Measurements from ENCODE around the gene MRPS12. TPM values are rescaled to one million over a fixed set of nuclear protein-coding genes. Genes with fewer than 3 reads are reported as not detected.

The MRPS12 gene
- total RNA-seq, 4 donors from 2014 or later = 17.7 to 33.6 (median 22.1) TPM

DNA sequence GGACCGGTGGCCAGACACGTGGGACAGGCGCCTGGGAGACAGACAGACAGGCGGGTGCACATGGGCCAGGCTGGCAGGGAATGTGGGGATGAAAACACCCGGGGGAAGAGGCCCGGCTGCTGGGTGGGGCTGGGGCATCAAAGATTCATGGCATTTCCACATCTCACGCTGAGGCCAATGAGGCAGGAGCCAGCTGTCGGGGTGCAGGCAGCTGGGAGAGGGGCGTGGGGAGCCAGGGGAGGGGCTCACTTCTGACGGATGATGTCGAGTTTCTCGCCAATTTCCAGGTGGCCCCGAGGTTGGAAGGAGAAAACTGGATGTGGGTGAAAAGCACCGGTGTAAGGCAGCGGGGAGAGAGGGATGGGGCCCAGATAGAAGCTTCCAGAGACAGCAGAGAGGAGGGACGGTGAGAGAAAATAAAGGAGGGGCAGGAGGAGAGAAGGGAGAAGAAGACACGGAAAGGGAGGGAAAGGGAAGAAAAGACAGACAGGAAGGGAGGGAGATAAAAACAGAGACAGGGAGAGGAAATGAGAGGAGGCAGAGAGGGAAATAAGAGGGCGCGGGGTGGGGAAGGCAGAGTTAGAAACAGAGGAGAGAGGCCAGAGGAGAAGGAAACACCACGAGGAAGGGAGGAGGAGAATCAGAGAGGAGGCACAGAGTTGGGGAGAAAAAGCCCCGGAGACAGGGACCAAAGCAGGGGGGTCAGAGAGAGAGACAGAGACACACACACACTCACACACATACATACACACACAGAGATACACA is 10.7 kb upstream of the MRPS12 start:
- H3K27ac ChIP-seq = no peak overlapping the region
- no peak overlapping the region for H3K4me3 ChIP-seq (replicated peaks in 1 of 3)
- H3K36me3 ChIP-seq = peaks cover 6 to 16% of the 10 kb centered on the region in 2 donors
- WGBS, 2 donors = 63 to 70% methylated on average over 17 to 21 of the region's 21 CpGs
- no peaks in the 10 kb centered on the region for H3K9me3 ChIP-seq
- no peaks in the 10 kb centered on the region for H3K27me3 ChIP-seq
- intact Hi-C loops (cut with DNase I) = loop anchor here (10.0 kb wide), 2 partner anchors 285 to 515 kb away; partner anchors contain the start of gene FAM98C
- DNase-seq = no peak
- H3K4me1 ChIP-seq = no peaks in the 10 kb centered on the region
- TF ChIP-seq POLR2A (IDR thresholded peaks at IDR 0.05) = no peak
- TF ChIP-seq, protein P1, sequence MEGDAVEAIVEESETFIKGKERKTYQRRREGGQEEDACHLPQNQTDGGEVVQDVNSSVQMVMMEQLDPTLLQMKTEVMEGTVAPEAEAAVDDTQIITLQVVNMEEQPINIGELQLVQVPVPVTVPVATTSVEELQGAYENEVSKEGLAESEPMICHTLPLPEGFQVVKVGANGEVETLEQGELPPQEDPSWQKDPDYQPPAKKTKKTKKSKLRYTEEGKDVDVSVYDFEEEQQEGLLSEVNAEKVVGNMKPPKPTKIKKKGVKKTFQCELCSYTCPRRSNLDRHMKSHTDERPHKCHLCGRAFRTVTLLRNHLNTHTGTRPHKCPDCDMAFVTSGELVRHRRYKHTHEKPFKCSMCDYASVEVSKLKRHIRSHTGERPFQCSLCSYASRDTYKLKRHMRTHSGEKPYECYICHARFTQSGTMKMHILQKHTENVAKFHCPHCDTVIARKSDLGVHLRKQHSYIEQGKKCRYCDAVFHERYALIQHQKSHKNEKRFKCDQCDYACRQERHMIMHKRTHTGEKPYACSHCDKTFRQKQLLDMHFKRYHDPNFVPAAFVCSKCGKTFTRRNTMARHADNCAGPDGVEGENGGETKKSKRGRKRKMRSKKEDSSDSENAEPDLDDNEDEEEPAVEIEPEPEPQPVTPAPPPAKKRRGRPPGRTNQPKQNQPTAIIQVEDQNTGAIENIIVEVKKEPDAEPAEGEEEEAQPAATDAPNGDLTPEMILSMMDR (IDR thresholded peaks at IDR 0.05) = no peak

DNA sequence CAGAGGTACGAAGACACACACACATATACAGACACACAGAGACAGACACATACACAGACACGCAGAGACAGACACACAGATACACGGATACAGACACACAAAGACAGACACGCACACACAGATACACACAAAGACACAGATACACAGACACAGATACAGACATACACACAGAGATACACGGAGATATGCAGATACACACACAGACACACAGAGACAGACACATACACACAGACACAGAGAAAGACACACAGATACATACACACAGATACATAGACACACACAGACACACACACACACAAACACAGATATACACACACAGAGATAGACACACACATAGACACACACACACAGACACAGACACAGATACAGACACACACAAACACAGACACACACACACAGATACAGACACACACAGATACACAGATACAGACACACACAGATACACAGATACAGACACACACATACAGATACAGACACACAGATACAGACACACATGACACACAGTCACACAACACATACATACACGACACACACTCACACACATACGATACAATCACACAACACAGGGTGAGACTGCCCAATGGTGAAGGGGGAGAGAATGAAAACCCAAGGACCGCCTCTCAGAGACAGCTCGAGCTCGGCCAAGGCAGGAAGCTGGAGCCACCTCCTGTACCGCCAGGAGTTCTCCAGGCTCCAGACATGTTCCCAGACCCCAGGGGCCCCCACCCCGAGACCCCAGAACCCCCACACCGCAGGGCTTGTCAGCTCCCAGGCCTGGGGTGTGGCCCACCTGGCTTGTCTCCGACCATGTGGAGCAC is 9.9 kb upstream of the MRPS12 start:
- no peak overlapping the region for H3K27ac ChIP-seq
- intact Hi-C loops (cut with DNase I) = loop anchor here (10.0 kb wide), 2 partner anchors 286 to 516 kb away; partner anchors contain the start of gene FAM98C
- TF ChIP-seq, protein P1 (IDR thresholded peaks at IDR 0.05) = no peak
- TF ChIP-seq POLR2A (IDR thresholded peaks at IDR 0.05) = no peak
- whole genome bisulfite sequencing, 2 donors = 64 to 83% methylated on average over 9 to 10 of the region's 14 CpGs
- H3K9me3 ChIP-seq = no peaks in the 10 kb centered on the region
- DNase-seq = no peak
- H3K4me3 ChIP-seq (replicated peaks in 1 of 3) = no peak overlapping the region
- H3K4me1 ChIP-seq = no peaks in the 10 kb centered on the region
- H3K27me3 ChIP-seq = no peaks in the 10 kb centered on the region
- H3K36me3 ChIP-seq = peaks cover 6 to 24% of the 10 kb centered on the region in 2 donors

DNA sequence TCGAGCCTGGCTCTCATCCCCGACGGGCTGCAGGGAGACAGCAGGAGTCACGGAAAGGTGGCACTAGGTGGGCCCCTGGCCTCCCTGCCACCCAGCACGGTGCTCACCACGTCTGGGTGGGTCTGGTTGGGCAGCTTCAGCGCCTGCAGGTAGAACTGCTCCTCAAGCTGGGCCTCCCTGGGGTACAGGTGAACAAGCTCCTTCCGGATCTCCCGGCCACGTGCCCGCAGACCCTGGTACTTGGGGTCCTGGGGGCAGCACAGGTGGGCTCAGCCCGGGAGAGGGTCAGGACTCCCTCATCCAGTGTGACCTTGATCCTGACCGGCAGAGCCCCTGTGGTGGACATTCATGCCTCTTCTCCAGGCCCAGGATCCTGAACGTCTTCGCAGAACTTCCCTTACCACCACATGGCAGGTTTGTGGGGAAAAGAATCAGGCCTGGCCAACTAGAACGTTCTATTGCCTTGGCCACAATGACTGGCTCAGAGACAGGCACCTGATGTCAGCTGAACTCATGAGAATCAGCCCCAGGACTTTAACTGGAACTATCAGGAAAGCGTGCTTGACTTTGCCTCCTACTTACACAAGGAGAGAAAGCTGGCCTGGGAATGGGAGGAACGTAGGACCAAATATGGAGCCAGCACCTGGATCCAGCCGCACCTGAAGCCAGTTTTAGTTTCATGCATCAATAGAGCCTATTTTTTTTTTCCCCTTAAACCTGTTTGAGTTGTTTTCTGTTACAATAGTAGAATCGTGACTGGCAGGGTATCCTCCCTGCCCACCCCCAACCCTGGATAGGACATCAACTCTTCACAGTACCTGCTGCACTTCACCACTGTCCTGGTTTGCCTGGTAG is 9.1 kb upstream of the MRPS12 start:
- TF ChIP-seq, protein P1 (IDR thresholded peaks at IDR 0.05) = no peak
- no peak for TF ChIP-seq POLR2A (IDR thresholded peaks at IDR 0.05)
- no peak overlapping the region for H3K4me3 ChIP-seq (replicated peaks in 1 of 3)
- no peak for DNase-seq
- H3K36me3 ChIP-seq = peaks cover 6 to 25% of the 10 kb centered on the region in 2 donors
- intact Hi-C loops (cut with DNase I) = loop anchor here (10.0 kb wide), 2 partner anchors 287 to 517 kb away; partner anchors contain the start of gene FAM98C
- WGBS, 2 donors = 87 to 92% methylated on average over 5 to 13 of the region's 20 CpGs
- H3K27me3 ChIP-seq = no peaks in the 10 kb centered on the region
- H3K9me3 ChIP-seq = no peaks in the 10 kb centered on the region
- H3K27ac ChIP-seq = no peak overlapping the region
- no peaks in the 10 kb centered on the region for H3K4me1 ChIP-seq

DNA sequence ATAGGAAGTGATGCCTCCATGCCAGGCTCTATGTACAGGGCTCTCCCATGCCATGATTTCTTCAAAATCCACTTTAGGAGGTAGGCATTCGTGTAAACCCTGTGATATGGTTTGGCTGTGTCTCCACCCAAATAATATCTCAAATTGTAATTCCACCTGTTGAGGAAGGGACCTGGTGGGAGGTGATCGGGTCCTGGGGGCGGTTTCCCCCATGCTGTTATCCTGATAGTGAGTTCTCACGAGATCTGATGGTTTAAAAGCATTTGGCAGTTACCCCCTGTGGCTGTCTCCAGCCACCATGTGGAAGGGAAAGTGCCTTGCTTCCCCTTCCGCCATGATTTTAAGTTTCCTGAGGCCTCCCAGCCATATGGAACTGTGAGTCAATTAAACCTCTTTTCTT is 8.3 kb upstream of the MRPS12 start:
- WGBS, 2 donors = 91 to 95% methylated on average over 5 of the region's 5 CpGs
- no peak for DNase-seq
- Histone ChIP-seq H3K9me3 (no peaks in the 10 kb centered on the region), H3K36me3 (peaks cover 6 to 25% of the 10 kb centered on the region in 2 donors), H3K4me3 (replicated peaks in 1 of 3) (no peak overlapping the region), H3K27me3 (no peaks in the 10 kb centered on the region), H3K27ac (no peak overlapping the region), H3K4me1 (no peaks in the 10 kb centered on the region)
- intact Hi-C loops (cut with DNase I) = loop anchor here (10.0 kb wide), 2 partner anchors 288 to 518 kb away; partner anchors contain the start of gene FAM98C
- TF ChIP-seq, protein P1 (IDR thresholded peaks at IDR 0.05) = no peak
- no peak for TF ChIP-seq POLR2A (IDR thresholded peaks at IDR 0.05)
